NB4 (cell line): ENCODE data around the gene TBC1D21.

Experiments
- DNase-seq: peaks from one replicate; pipeline ENCODE4 v3.0.0; 2010; ENCODE audit warnings: low read depth
- H3K4me3 ChIP-seq: one replicate; pipeline ENCODE4 v1.5.1; 2011; ENCODE audit warnings: mild to moderate bottlenecking, low read depth, low read length, moderate library complexity
- CTCF ChIP-seq: IDR thresholded peaks from one replicate; pipeline ENCODE4 v1.5.1; 2012; ENCODE audit warnings: low read depth, low read length
- MAX ChIP-seq: IDR thresholded peaks from 2 replicates; pipeline ENCODE4 v1.6.1; 2011; ENCODE audit warnings: low read depth, low read length
- MYC ChIP-seq: IDR thresholded peaks from 2 replicates; pipeline ENCODE4 v1.6.1; 2011; ENCODE audit warnings: low read depth, low read length
- POLR2A ChIP-seq: IDR thresholded peaks from 2 replicates; pipeline ENCODE4 v1.6.1; 2011; ENCODE audit warnings: mild to moderate bottlenecking; ENCODE audit not compliant: insufficient read length; ENCODE audit errors: extremely low read depth

TBC1D21 gene

GRCh38 chr15:73852507-73852906 is 20.9 kb upstream of the TBC1D21 start:
- TF ChIP-seq MAX (no peak), MYC (no peak), CTCF (no peak), POLR2A (no peak)
- DNase-seq: no peak
- H3K4me3 ChIP-seq: no peak overlapping the region

- no peak for TF ChIP-seq MYC
- no peak for TF ChIP-seq POLR2A
- TF ChIP-seq MAX: no peak
- TF ChIP-seq CTCF: no peak
- H3K4me3 ChIP-seq: no peak overlapping the region
- DNase-seq: no peak
Observed at GRCh38 chr15:73854265-73854664, 19.1 kb upstream of the TBC1D21 start.

GRCh38 chr15:73856458-73857192 is 16.7 kb upstream of the TBC1D21 start:
- DNase-seq: no peak
- H3K4me3 ChIP-seq: no peak overlapping the region
- TF ChIP-seq MAX: no peak
- TF ChIP-seq POLR2A: no peak
- TF ChIP-seq CTCF: no peak
- no peak for TF ChIP-seq MYC

GRCh38 chr15:73857193-73857920 is 16.0 kb upstream of the TBC1D21 start:
- TF ChIP-seq CTCF (no peak), MYC (no peak), POLR2A (no peak), MAX (no peak)
- no peak for DNase-seq
- no peak overlapping the region for H3K4me3 ChIP-seq

GRCh38 chr15:73858062-73858461 is 15.3 kb upstream of the TBC1D21 start:
- TF ChIP-seq CTCF (no peak), MAX (peak; percentile 66; the same call in 1 of the 2 replicates)
- DNase-seq: peak; percentile 55
- no peak overlapping the region for H3K4me3 ChIP-seq
